ENCODE data around the gene TSPAN9. TPM values are rescaled to one million over a fixed set of nuclear protein-coding genes. Genes with fewer than 3 reads are reported as not detected.

The TSPAN9 gene
- total and polyA plus RNA-seq, 2 experiments from 2014 or later = 6.0 to 31.5 TPM

DNA sequence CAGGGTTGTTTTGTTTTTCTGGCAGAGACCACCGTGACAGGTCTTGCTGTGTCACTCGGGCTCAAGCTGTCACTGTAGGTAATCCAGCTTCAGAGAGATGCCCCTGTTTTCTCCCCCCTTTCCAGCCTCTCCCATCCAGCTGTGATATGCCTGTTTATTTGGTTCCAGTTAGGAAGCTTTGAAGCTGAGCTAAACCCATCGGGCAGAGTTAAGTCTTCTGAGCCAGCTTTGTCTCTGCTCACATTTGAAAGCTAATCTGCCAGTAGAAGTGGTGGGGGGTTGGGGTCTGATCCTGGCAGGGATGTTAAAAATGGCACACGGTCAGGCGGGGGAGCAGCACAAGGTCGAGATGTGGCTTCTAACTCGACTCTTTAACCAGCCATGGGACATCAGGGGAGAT, 130.0 kb downstream of the TSPAN9 start:
- Histone ChIP-seq H3K4me2 (no peak overlapping the region), H3K9me2 (ENCODE audit: insufficient read depth) (no peaks in the 10 kb centered on the region), H2AFZ (no peak overlapping the region), H3F3A (replicated peaks; ENCODE audit: low read depth) (no peaks in the 10 kb centered on the region), H3K36me3 (ENCODE audit: insufficient read depth) (no peaks in the 10 kb centered on the region), H4K20me1 (replicated peaks; ENCODE audit: insufficient read depth) (peaks cover 5% of the 10 kb centered on the region; the same call in 1 of the 2 replicates), H3K79me2 (replicated peaks; ENCODE audit: insufficient read depth) (no peaks in the 10 kb centered on the region), H3K27me3 (ENCODE audit: insufficient read depth) (peaks cover 4% of the 10 kb centered on the region), H3K4me3 (no peak overlapping the region), H3K27ac (ENCODE audit: low read depth) (no peak overlapping the region), H3K4me1 (ENCODE audit: insufficient read depth) (peaks cover 10% of the 10 kb centered on the region; the same call in 1 of the 2 replicates)
- no peak overlapping the region for H3K4me3 Mint-ChIP-seq
- H3K4me1 Mint-ChIP-seq = peaks cover 39% of the 10 kb centered on the region
- peaks cover 2% of the 10 kb centered on the region; the same call in 2 of the 3 replicates for H3K36me3 Mint-ChIP-seq (ENCODE audit: low read depth)
- DNase-seq (ENCODE audit: low spot score) = no peak
- no peak for ATAC-seq
- H3K27ac Mint-ChIP-seq = no peak overlapping the region; the same call in 1 of the 2 replicates
- peaks cover 10% of the 10 kb centered on the region for H3K27me3 Mint-ChIP-seq (ENCODE audit: insufficient read depth, low read depth, poor library complexity)
- H3K9me3 Mint-ChIP-seq = no peaks in the 10 kb centered on the region
- TF ChIP-seq, protein P1, sequence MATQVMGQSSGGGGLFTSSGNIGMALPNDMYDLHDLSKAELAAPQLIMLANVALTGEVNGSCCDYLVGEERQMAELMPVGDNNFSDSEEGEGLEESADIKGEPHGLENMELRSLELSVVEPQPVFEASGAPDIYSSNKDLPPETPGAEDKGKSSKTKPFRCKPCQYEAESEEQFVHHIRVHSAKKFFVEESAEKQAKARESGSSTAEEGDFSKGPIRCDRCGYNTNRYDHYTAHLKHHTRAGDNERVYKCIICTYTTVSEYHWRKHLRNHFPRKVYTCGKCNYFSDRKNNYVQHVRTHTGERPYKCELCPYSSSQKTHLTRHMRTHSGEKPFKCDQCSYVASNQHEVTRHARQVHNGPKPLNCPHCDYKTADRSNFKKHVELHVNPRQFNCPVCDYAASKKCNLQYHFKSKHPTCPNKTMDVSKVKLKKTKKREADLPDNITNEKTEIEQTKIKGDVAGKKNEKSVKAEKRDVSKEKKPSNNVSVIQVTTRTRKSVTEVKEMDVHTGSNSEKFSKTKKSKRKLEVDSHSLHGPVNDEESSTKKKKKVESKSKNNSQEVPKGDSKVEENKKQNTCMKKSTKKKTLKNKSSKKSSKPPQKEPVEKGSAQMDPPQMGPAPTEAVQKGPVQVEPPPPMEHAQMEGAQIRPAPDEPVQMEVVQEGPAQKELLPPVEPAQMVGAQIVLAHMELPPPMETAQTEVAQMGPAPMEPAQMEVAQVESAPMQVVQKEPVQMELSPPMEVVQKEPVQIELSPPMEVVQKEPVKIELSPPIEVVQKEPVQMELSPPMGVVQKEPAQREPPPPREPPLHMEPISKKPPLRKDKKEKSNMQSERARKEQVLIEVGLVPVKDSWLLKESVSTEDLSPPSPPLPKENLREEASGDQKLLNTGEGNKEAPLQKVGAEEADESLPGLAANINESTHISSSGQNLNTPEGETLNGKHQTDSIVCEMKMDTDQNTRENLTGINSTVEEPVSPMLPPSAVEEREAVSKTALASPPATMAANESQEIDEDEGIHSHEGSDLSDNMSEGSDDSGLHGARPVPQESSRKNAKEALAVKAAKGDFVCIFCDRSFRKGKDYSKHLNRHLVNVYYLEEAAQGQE (IDR thresholded peaks at IDR 0.05; ENCODE audit: unreplicated experiment) = no peak
- TF ChIP-seq ZNF331 (CRISPR knock-in tag; IDR thresholded peaks at IDR 0.05; ENCODE audit: low read depth) (no peak), ZNF114 (CRISPR knock-in tag; IDR thresholded peaks at IDR 0.05) (no peak), POLR2AphosphoS5 (IDR thresholded peaks at IDR 0.05; ENCODE audit: low read depth) (no peak), STAT1 (IDR thresholded peaks at IDR 0.05; ENCODE audit: unreplicated experiment) (no peak), CTCF (conservative IDR thresholded peaks at IDR 0.05; ENCODE audit: low read depth in 2 of 2) (no peak), EZH2 (IDR thresholded peaks at IDR 0.05; ENCODE audit: low read depth, unreplicated experiment) (no peak), CREB1 (CRISPR knock-in tag; IDR thresholded peaks at IDR 0.05; ENCODE audit: low read depth) (no peak), NANOG (IDR thresholded peaks at IDR 0.05; ENCODE audit: borderline replicate concordance) (no peak), ZNF462 (CRISPR knock-in tag; IDR thresholded peaks at IDR 0.05) (no peak), EZH2phosphoT487 (IDR thresholded peaks at IDR 0.05; ENCODE audit: unreplicated experiment) (no peak)
- TF ChIP-seq, protein P2, sequence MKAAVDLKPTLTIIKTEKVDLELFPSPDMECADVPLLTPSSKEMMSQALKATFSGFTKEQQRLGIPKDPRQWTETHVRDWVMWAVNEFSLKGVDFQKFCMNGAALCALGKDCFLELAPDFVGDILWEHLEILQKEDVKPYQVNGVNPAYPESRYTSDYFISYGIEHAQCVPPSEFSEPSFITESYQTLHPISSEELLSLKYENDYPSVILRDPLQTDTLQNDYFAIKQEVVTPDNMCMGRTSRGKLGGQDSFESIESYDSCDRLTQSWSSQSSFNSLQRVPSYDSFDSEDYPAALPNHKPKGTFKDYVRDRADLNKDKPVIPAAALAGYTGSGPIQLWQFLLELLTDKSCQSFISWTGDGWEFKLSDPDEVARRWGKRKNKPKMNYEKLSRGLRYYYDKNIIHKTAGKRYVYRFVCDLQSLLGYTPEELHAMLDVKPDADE (IDR thresholded peaks at IDR 0.05) = no peak
